ENCODE data around the gene ASPG. TPM values are rescaled to one million over a fixed set of nuclear protein-coding genes. Genes with fewer than 3 reads are reported as not detected.

ASPG gene
- total and polyA plus RNA-seq, 2 experiments from 2014 or later, result 5.9 to 20.3 TPM

GRCh38 chr14:104129556-104129955 is 44.1 kb downstream of the ASPG start:
- WGBS (ENCODE audit: low lambda C conversion rate, missing lambda C conversion rate), result 100% methylated on average over 1 of the region's 1 CpG
- no peak overlapping the region for H3K4me3 ChIP-seq
- peaks cover 8% of the 10 kb centered on the region for H3K9me3 ChIP-seq (ENCODE audit: low read depth)
- H3K9me2 ChIP-seq (replicated peaks; ENCODE audit: insufficient read depth), result no peaks in the 10 kb centered on the region
- no peak for TF ChIP-seq EZH2 (IDR thresholded peaks at IDR 0.05; ENCODE audit: borderline replicate concordance)
- TF ChIP-seq CTCF (IDR thresholded peaks at IDR 0.05; ENCODE audit: poor library complexity), result no peak
- no peak for TF ChIP-seq EZH2phosphoT487 (IDR thresholded peaks at IDR 0.05; ENCODE audit: low read depth, severe bottlenecking, unreplicated experiment)
- no peak for DNase-seq (ENCODE audit: low spot score)
- H3K36me3 ChIP-seq (replicated peaks; ENCODE audit: insufficient read depth, low read depth), result no peaks in the 10 kb centered on the region
- H3K4me1 ChIP-seq (ENCODE audit: insufficient read depth), result no peaks in the 10 kb centered on the region
- H3K27ac ChIP-seq, result no peak overlapping the region
- H3K4me2 ChIP-seq, result no peak overlapping the region
- H2AFZ ChIP-seq, result no peak overlapping the region
- H4K20me1 ChIP-seq (ENCODE audit: insufficient read depth, poor library complexity, severe bottlenecking), result no peaks in the 10 kb centered on the region
- H3K27me3 ChIP-seq, result peaks cover 15% of the 10 kb centered on the region
- no peaks in the 10 kb centered on the region for H3K79me2 ChIP-seq

DNA sequence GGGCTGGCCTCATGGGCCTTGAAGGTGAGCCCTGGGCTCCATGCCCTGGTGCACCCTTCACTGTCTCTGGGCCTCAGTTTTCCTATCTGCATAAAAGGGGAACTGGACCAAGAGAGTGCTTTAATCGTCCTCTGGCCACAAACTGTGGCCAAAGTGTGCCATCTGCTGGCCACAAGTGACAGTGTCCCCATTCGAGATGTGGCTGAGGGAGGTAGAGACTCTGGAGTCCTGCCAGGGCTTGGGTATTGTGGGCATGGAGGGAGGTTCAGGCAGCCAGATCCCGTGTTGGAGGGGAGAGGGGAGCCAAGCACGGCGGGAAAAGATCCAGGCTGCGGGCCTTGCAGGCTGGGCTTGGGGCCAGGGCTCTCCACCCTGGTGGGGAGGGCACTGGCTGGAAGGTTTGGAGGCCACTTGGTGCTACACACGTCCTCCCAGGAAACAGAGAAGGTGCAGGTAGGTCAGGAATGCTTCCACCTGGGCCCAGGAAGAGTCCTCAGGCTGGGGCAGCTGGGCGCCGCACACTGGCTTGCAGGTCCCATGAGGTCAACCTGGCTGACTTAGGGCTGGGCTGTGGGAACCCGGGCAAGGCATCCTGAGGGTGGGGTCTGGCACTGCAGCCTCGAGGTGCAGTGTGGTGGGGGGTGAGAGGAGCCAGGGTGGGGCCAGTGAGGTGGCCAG is 45.6 kb downstream of the ASPG start:
- H3K27ac ChIP-seq, result no peak overlapping the region
- H3K27me3 ChIP-seq, result peaks cover 28% of the 10 kb centered on the region
- no peaks in the 10 kb centered on the region for H4K20me1 ChIP-seq (ENCODE audit: insufficient read depth, poor library complexity, severe bottlenecking)
- H2AFZ ChIP-seq, result no peak overlapping the region
- H3K36me3 ChIP-seq (replicated peaks; ENCODE audit: insufficient read depth, low read depth), result no peaks in the 10 kb centered on the region
- TF ChIP-seq CTCF (IDR thresholded peaks at IDR 0.05; ENCODE audit: poor library complexity) (peak; percentile 75), EZH2phosphoT487 (IDR thresholded peaks at IDR 0.05; ENCODE audit: low read depth, severe bottlenecking, unreplicated experiment) (no peak)
- no peaks in the 10 kb centered on the region for H3K79me2 ChIP-seq
- no peaks in the 10 kb centered on the region for H3K9me2 ChIP-seq (replicated peaks; ENCODE audit: insufficient read depth)
- no peak overlapping the region for H3K4me2 ChIP-seq
- 33% methylated on average over 10 of the region's 11 CpGs for WGBS (ENCODE audit: low lambda C conversion rate, missing lambda C conversion rate)
- H3K4me1 ChIP-seq (ENCODE audit: insufficient read depth), result peaks cover 12% of the 10 kb centered on the region
- peaks cover 8% of the 10 kb centered on the region for H3K9me3 ChIP-seq (ENCODE audit: low read depth)
- H3K4me3 ChIP-seq, result no peak overlapping the region
- peak; percentile 71 for DNase-seq (ENCODE audit: low spot score)

GRCh38 chr14:104131968-104132732 is 46.6 kb downstream of the ASPG start:
- Histone ChIP-seq H3K4me1 (ENCODE audit: insufficient read depth) (peaks cover 20% of the 10 kb centered on the region), H2AFZ (no peak overlapping the region), H3K9me2 (replicated peaks; ENCODE audit: insufficient read depth) (no peaks in the 10 kb centered on the region), H3K79me2 (no peaks in the 10 kb centered on the region), H4K20me1 (ENCODE audit: insufficient read depth, poor library complexity, severe bottlenecking) (no peaks in the 10 kb centered on the region), H3K9me3 (ENCODE audit: low read depth) (peaks cover 8% of the 10 kb centered on the region), H3K4me2 (no peak overlapping the region), H3K36me3 (replicated peaks; ENCODE audit: insufficient read depth, low read depth) (no peaks in the 10 kb centered on the region), H3K27ac (no peak overlapping the region), H3K4me3 (no peak overlapping the region), H3K27me3 (peaks cover 36% of the 10 kb centered on the region)
- no peak for DNase-seq (ENCODE audit: low spot score)
- WGBS (ENCODE audit: low lambda C conversion rate, missing lambda C conversion rate), result 74% methylated on average over 23 of the region's 23 CpGs
- TF ChIP-seq EZH2 (IDR thresholded peaks at IDR 0.05; ENCODE audit: borderline replicate concordance), result no peak
- no peak for TF ChIP-seq EZH2phosphoT487 (IDR thresholded peaks at IDR 0.05; ENCODE audit: low read depth, severe bottlenecking, unreplicated experiment)
- no peak for TF ChIP-seq CTCF (IDR thresholded peaks at IDR 0.05; ENCODE audit: poor library complexity)

All from hepatocyte (in vitro differentiated cells).